NB4 (cell line): ENCODE data around the gene KIF1C.

Source experiments
- CTCF ChIP-seq: IDR thresholded peaks from one replicate; pipeline ENCODE4 v1.5.1; 2012; ENCODE audit warnings: low read depth, low read length
- MYC ChIP-seq: IDR thresholded peaks from 2 replicates; pipeline ENCODE4 v1.6.1; 2011; ENCODE audit warnings: low read depth, low read length

DNA sequence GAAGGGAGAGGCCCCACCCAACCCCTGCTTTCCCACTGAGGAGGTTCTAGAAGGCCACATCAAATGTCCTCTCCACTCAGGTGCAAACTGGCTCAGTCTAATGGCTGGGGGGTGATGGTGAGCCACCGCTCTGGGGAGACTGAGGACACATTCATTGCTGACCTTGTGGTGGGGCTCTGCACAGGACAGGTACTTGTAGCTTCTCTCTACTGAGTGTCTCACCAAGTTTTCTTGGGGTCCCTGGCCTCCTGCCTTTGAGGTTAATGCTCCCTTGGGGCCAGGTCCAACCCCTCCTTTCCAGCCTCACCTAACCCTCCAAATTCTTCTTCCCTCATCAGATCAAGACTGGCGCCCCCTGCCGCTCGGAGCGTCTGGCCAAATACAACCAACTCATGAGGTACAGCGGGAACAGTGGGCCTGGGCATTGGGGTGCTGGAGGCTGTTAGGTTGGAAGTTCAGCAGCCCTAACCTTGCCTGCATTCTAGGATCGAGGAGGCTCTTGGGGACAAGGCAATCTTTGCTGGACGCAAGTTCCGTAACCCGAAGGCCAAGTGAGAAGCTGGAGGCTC, 41.2 kb upstream of the KIF1C start:
- TF ChIP-seq CTCF, result no peak
- TF ChIP-seq MYC, result no peak
